HG03103 (cell line): ENCODE measurements around the gene TLL2.
A peak's percentile ranks its signal among the peaks of the same experiment; 100 is the strongest.

ENCODE experiments used
- ATAC-seq: cut with Tn5 transposase; IDR thresholded peaks from one replicate; pipeline ENCODE4 v1.9.1; 2021; ENCODE audit warnings: low read depth; ENCODE audit not compliant: unreplicated experiment

The TLL2 gene

GRCh38 chr10:96338279-96338925, 175.3 kb downstream of the TLL2 start:
- ATAC-seq = no peak

GRCh38 chr10:96337106-96337505, 176.6 kb downstream of the TLL2 start:
- ATAC-seq = no peak

- no peak for ATAC-seq
Observed at GRCh38 chr10:96334616-96335526, 178.9 kb downstream of the TLL2 start.

- ATAC-seq = no peak
Observed at GRCh38 chr10:96333101-96333500, 180.6 kb downstream of the TLL2 start.

GRCh38 chr10:96327462-96327861, 186.3 kb downstream of the TLL2 start:
- ATAC-seq = no peak

- ATAC-seq = peak; percentile 84
Observed at GRCh38 chr10:96325719-96326373, 187.9 kb downstream of the TLL2 start.

GRCh38 chr10:96324447-96324846, 189.3 kb downstream of the TLL2 start:
- ATAC-seq = no peak

GRCh38 chr10:96322275-96322674, 191.5 kb downstream of the TLL2 start:
- no peak for ATAC-seq

GRCh38 chr10:96321822-96322221, 191.9 kb downstream of the TLL2 start:
- ATAC-seq = no peak

- no peak for ATAC-seq
Observed at GRCh38 chr10:96319754-96320474, 193.8 kb downstream of the TLL2 start.

GRCh38 chr10:96317067-96317833, 196.5 kb downstream of the TLL2 start:
- ATAC-seq = no peak
